NCI-H1092 treated with DMSO at 0.1 percent for 48 hours (cell line): ENCODE results near the gene SHISAL2B.
"Not testable (repeated sequence)": the region's sequence is repeated elsewhere in the genome, so short reads cannot be mapped to it uniquely, and the experiment has no call there.

ENCODE experiments used
- DNase-seq: peaks from one replicate; lab custom pipeline; 2025; lab: John Stamatoyannopoulos, UW

Gene SHISAL2B

GRCh38 chr5:64690417-64691151, at the start of gene SHISAL2B:
Gene SHISAL2B, plus strand, starts transcription at chr5:64690503. Its CDS starts 121 bp downstream, at chr5:64690624.
- DNase-seq = peak; percentile 68

GRCh38 chr5:64644831-64645230, 45.5 kb upstream of the SHISAL2B start:
- no peak for DNase-seq

- DNase-seq = no peak
These were observed 44.1 kb upstream of the SHISAL2B start for GRCh38 chr5:64646169-64646568.

- no peak for DNase-seq
These were observed 40.8 kb upstream of the SHISAL2B start for GRCh38 chr5:64649512-64649911.

GRCh38 chr5:64653766-64654560, 36.3 kb upstream of the SHISAL2B start:
- DNase-seq = no peak

- DNase-seq = no peak
These were observed 35.8 kb upstream of the SHISAL2B start for GRCh38 chr5:64654561-64654938.

GRCh38 chr5:64655596-64655995, 34.7 kb upstream of the SHISAL2B start:
- no peak for DNase-seq

- no peak for DNase-seq
These were observed 31.0 kb upstream of the SHISAL2B start for GRCh38 chr5:64659289-64659688.

- not testable (repeated sequence) for DNase-seq
These were observed 27.1 kb upstream of the SHISAL2B start for GRCh38 chr5:64663181-64663580.

- DNase-seq = no peak
These were observed 25.1 kb upstream of the SHISAL2B start for GRCh38 chr5:64665243-64665642.

GRCh38 chr5:64666078-64666477, 24.2 kb upstream of the SHISAL2B start:
- DNase-seq = no peak

- no peak for DNase-seq
These were observed 23.2 kb upstream of the SHISAL2B start for GRCh38 chr5:64667068-64667467.

GRCh38 chr5:64670277-64670676, 20.0 kb upstream of the SHISAL2B start:
- no peak for DNase-seq

GRCh38 chr5:64671678-64672077, 18.6 kb upstream of the SHISAL2B start:
- no peak for DNase-seq

GRCh38 chr5:64678374-64678773, 11.9 kb upstream of the SHISAL2B start:
- DNase-seq = no peak

GRCh38 chr5:64680289-64680688, 10.0 kb upstream of the SHISAL2B start:
- no peak for DNase-seq

GRCh38 chr5:64682608-64683007, 7.7 kb upstream of the SHISAL2B start:
- DNase-seq = no peak

- peak; percentile 22 for DNase-seq
These were observed 4.4 kb upstream of the SHISAL2B start for GRCh38 chr5:64685866-64686265.

GRCh38 chr5:64688391-64688790, 1.9 kb upstream of the SHISAL2B start:
- no peak for DNase-seq

GRCh38 chr5:64688965-64689364, 1.3 kb upstream of the SHISAL2B start:
- DNase-seq = no peak

- DNase-seq = no peak
These were observed 243 bp upstream of the SHISAL2B start for GRCh38 chr5:64690104-64690416.

GRCh38 chr5:64691291-64691690, 988 bp downstream of the SHISAL2B start:
- DNase-seq = no peak

- no peak for DNase-seq
These were observed 3.3 kb downstream of the SHISAL2B start for GRCh38 chr5:64693636-64694035.

- DNase-seq = not testable (repeated sequence)
These were observed 6.1 kb downstream of the SHISAL2B start for GRCh38 chr5:64696414-64696813.
